ENCODE data around the gene ZNF831. TPM values are rescaled to one million over a fixed set of nuclear protein-coding genes. Genes with fewer than 3 reads are reported as not detected.

Gene ZNF831
- total and polyA plus RNA-seq, 10 of the 15 experiments (the other 5 are each of a cell fraction or from before 2014, with no cell fraction given) = 0.01 to 0.97 (median 0.23) TPM

DNA sequence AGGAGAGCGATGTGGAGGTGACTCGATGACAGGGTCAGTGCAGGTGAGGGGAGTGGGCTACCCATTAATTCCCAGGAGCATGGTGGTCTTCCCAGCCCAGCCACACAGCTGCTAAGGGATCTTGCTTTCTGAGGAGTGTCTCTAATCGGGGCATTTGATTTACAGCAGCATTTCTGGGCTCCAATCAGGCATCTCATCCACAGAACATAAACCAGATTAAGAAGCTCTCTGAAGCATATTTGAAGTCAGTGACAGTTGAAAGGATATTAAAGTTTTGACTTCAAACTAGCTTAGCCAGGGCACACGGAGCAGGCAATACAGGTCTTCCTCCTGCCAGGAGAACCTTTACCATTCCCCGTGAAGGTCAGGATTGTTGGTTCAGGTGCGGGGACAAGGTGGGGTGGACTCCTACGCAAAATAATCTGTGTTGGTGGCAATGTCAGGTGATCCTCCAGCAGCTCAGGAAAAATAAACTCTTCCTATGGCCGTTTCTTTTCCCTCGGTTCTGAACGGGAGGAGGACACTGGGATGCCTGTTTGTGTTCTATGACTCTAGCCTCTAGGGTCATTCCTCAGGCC is 39.9 kb upstream of the ZNF831 start:
- no peak for TF ChIP-seq SMC3 (IDR thresholded peaks at IDR 0.05; ENCODE audit: borderline replicate concordance, low read length)
- TF ChIP-seq SMAD1 (IDR thresholded peaks at IDR 0.05; ENCODE audit: low read depth, partially characterized antibody) = no peak
- TF ChIP-seq TARDBP (IDR thresholded peaks at IDR 0.05; ENCODE audit: borderline replicate concordance) = no peak
- no peak for TF ChIP-seq HDAC2 (IDR thresholded peaks at IDR 0.05)
- no peak for TF ChIP-seq ZNF622 (IDR thresholded peaks at IDR 0.05)
- no peak for TF ChIP-seq NR2C2 (IDR thresholded peaks at IDR 0.05; ENCODE audit: borderline replicate concordance, control insufficient read depth, insufficient read length, low read depth)
- TF ChIP-seq, protein P1, sequence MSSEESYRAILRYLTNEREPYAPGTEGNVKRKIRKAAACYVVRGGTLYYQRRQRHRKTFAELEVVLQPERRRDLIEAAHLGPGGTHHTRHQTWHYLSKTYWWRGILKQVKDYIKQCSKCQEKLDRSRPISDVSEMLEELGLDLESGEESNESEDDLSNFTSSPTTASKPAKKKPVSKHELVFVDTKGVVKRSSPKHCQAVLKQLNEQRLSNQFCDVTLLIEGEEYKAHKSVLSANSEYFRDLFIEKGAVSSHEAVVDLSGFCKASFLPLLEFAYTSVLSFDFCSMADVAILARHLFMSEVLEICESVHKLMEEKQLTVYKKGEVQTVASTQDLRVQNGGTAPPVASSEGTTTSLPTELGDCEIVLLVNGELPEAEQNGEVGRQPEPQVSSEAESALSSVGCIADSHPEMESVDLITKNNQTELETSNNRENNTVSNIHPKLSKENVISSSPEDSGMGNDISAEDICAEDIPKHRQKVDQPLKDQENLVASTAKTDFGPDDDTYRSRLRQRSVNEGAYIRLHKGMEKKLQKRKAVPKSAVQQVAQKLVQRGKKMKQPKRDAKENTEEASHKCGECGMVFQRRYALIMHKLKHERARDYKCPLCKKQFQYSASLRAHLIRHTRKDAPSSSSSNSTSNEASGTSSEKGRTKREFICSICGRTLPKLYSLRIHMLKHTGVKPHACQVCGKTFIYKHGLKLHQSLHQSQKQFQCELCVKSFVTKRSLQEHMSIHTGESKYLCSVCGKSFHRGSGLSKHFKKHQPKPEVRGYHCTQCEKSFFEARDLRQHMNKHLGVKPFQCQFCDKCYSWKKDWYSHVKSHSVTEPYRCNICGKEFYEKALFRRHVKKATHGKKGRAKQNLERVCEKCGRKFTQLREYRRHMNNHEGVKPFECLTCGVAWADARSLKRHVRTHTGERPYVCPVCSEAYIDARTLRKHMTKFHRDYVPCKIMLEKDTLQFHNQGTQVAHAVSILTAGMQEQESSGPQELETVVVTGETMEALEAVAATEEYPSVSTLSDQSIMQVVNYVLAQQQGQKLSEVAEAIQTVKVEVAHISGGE (CRISPR knock-in tag; IDR thresholded peaks at IDR 0.05) = no peak
- no peak for TF ChIP-seq SREBF1 (IDR thresholded peaks at IDR 0.05; ENCODE audit: low read length)
- TF ChIP-seq SREBF2 (IDR thresholded peaks at IDR 0.05; ENCODE audit: low read length) = no peak
- TF ChIP-seq PML (IDR thresholded peaks at IDR 0.05; ENCODE audit: low read length) = no peak
- no peak for TF ChIP-seq SMARCA5 (IDR thresholded peaks at IDR 0.05)
- TF ChIP-seq CREB1 (IDR thresholded peaks at IDR 0.05; ENCODE audit: low read depth) = no peak
- FAIRE-seq (no peak), ATAC-seq (no peak), DNase-seq (ENCODE audit: low read depth, low spot score) (no peak)
- Histone ChIP-seq H3K9me3 (replicated peaks; ENCODE audit: control insufficient read depth, insufficient read depth, low read length) (peaks cover 4% of the 10 kb centered on the region; the same call in 2 of the 3 replicates), H3K4me3 (no peak overlapping the region), H3K27ac (ENCODE audit: control insufficient read depth, insufficient read depth) (no peak overlapping the region), H3K27me3 (replicated peaks in 1 of 2; ENCODE audit: control insufficient read depth in 2 of 2, insufficient read depth in 2 of 2, low read length in 1 of 2) (peaks cover 2 to 20% of the 10 kb centered on the region in 2 experiments), H3K9ac (ENCODE audit: control insufficient read depth, insufficient read depth, low read length) (no peak overlapping the region), H2AFZ (ENCODE audit: control insufficient read depth, low read depth, low read length) (no peak overlapping the region), H3K36me3 (ENCODE audit: control insufficient read depth in 2 of 2, insufficient read depth in 2 of 2, low read length in 1 of 2) (no peaks in the 10 kb centered on the region), H3K79me2 (ENCODE audit: control insufficient read depth, insufficient read depth, low read length) (no peaks in the 10 kb centered on the region), H3K4me1 (ENCODE audit: control insufficient read depth, insufficient read depth, low read length) (peaks cover 14% of the 10 kb centered on the region), H4K20me1 (ENCODE audit: control insufficient read depth, insufficient read depth) (no peaks in the 10 kb centered on the region), H3K4me2 (ENCODE audit: control insufficient read depth, insufficient read depth) (no peak overlapping the region)
- in situ Hi-C loops (cut with MboI) (no loop called here), intact Hi-C loops (cut with micrococcal nuclease; ENCODE audit: unreplicated experiment) (no loop called here)
- ChIA-PET RAD21 (ENCODE audit: unreplicated experiment) (no interaction called here), CTCF (interaction anchor here (1.0 kb wide), 1 partner anchor 83 kb away, joined by 3 read pairs; no protein-coding TSS in a partner anchor), POLR2A (no interaction called here), SMC1A (ENCODE audit: uncharacterized antibody, unreplicated experiment) (no interaction called here)
- WGBS (ENCODE audit: insufficient coverage, insufficient replicate concordance, low lambda C conversion rate, missing lambda C conversion rate) = 34% methylated on average over 10 of the region's 10 CpGs
- BruUV-seq (replicated peaks) = no TSS peak

All from GM12878 (cell line).